ENCODE results near the gene C1QL4.
"Not testable (repeated sequence)": the region's sequence is repeated elsewhere in the genome, so short reads cannot be mapped to it uniquely, and the experiment has no call there.

The C1QL4 gene

DNA sequence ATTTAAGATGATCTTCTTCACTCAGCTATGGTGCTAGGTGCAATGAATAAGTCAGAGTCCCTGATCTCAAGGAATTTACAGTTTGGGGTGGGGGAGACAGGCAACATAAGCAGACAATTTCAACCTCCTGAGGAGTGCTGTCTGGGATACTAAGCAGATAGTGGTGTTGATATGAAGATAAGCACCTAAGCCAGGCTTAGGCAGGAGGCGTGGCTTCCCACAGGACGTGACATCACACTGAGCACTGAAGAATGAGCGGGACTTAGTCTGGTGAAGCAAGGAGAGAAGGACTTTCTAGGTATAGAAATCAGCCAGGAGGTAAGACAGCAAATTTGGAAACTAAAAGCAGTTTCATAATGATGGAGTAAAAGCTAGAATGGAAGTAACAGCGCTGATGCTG lies 35.2 kb downstream of the C1QL4 start:
- DNase-seq (ENCODE audit: low read depth), result no peak

GRCh38 chr12:49298160-49298559 lies 38.8 kb downstream of the C1QL4 start:
- no peak for DNase-seq (ENCODE audit: low read depth)

GRCh38 chr12:49297695-49298060 lies 39.3 kb downstream of the C1QL4 start:
- no peak for DNase-seq (ENCODE audit: low read depth)

GRCh38 chr12:49296836-49297694 lies 39.9 kb downstream of the C1QL4 start:
- DNase-seq (ENCODE audit: low read depth), result no peak

- no peak for DNase-seq (ENCODE audit: low read depth)
Observed at GRCh38 chr12:49296034-49296835, 40.8 kb downstream of the C1QL4 start.

- no peak for DNase-seq (ENCODE audit: low read depth)
Observed at GRCh38 chr12:49295082-49295936, 41.7 kb downstream of the C1QL4 start, which contains the start of gene PRPH. PRPH (plus strand) TSS chr12:49295147; CDS start chr12:49295201, 54 bp downstream.

- DNase-seq (ENCODE audit: low read depth), result no peak
Observed at GRCh38 chr12:49294804-49295081, 42.2 kb downstream of the C1QL4 start.

DNA sequence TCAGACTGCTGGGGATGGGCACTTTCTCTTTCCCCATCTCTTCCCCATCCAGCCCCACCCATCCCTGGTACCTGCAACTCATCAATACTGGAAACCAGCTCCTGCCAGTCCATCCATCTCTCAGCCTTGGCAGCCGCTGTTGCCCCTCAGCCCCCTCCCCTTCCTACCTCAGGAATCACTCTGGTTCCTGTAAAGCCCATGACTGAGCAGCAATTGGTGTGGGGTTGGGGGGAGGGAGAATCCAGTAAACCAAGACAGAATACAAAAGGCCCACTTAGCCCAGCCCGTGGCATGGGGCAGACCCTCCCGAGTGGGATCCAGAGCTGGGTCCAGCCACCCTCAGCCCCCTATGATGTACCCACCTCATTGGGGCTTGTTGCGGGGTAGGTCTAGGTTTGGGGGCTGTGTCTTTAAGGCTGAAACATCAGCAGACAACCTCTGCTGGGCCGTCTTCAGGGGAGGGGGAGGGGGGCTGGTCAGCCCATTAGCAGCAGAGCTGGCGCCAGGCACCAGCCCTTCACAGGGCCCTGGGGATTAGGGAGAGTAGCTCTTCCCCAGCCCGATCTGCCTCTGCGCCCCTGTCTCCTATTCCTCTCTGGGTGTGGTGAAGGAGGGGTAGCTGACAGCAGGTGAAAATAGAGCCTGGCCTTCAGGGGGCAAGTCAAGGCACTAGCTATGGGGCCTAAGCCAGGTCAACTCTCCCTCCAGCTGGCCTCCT lies 42.7 kb downstream of the C1QL4 start:
- DNase-seq (ENCODE audit: low read depth), result no peak

DNA sequence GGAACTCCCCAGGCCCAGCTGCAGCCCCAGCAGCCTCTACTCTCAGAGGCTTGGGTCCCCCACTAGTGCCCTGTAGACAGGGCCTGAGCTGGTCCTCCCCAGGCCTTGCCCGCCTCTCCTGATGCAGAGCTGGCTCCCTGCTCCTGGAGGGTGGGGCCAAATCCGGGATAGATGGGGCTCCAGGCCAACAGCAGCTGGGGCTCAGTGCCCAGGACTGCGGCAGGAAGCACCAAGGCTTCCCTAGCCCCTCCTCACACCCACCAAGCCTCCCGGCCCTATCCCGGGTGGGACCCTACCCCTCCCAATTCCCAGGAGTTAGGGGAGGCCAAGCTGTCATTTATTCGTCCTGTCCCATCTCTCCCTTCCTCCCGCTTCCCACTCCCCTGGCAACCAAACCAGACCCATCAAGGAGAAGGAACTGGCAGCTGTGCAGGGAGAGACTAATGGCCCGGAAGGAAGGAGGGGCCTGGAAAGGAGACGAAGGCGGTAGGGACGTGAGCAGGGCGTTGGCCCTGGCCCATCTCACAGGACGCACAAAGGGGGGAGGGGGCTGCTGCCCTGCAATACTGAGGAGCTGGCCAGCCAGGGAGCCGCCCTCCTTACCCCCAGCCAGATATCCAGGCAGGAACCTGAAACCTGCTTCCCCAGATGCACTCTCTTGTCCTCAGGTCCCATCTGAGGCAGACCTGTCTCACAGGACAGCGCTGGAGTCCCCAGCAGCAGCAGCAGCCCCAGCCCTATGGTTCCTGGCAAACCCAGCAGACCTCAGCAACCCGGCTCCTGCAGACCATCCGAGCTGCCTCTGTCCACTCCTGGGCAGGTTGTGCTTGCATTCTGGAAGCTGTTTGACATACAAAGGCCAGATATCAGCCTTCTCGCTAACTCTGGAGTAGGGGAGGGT lies 43.7 kb downstream of the C1QL4 start:
- DNase-seq (ENCODE audit: low read depth), result peak; percentile 11

- no peak for DNase-seq (ENCODE audit: low read depth)
Observed at GRCh38 chr12:49292729-49293055, 44.3 kb downstream of the C1QL4 start.

- DNase-seq (ENCODE audit: low read depth), result no peak
Observed at GRCh38 chr12:49288922-49289555, 47.9 kb downstream of the C1QL4 start.

GRCh38 chr12:49288412-49288853 lies 48.6 kb downstream of the C1QL4 start:
- peak; percentile 70 for DNase-seq (ENCODE audit: low read depth)

- DNase-seq (ENCODE audit: low read depth), result no peak
Observed at GRCh38 chr12:49287876-49288275, 49.1 kb downstream of the C1QL4 start.

DNA sequence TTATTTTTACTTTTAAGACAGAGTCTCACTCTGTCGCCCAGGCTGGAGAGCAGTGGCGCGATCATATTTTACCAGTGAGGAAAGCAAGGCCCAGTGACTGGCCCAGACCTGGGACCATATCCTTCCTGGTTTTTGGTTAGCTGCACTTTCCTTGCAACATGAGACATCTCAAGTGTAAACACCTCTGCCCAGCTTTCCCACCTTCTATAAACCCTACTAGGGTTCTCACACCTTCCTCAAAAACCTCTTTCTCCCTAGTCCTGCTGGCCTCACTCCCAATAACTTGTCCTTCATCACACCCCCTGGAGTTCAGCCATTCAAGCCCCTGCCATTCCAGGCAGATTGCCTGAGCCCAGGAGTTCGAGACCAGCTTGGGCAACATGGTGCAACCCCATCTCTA lies 52.3 kb downstream of the C1QL4 start:
- no peak for DNase-seq (ENCODE audit: low read depth)

DNA sequence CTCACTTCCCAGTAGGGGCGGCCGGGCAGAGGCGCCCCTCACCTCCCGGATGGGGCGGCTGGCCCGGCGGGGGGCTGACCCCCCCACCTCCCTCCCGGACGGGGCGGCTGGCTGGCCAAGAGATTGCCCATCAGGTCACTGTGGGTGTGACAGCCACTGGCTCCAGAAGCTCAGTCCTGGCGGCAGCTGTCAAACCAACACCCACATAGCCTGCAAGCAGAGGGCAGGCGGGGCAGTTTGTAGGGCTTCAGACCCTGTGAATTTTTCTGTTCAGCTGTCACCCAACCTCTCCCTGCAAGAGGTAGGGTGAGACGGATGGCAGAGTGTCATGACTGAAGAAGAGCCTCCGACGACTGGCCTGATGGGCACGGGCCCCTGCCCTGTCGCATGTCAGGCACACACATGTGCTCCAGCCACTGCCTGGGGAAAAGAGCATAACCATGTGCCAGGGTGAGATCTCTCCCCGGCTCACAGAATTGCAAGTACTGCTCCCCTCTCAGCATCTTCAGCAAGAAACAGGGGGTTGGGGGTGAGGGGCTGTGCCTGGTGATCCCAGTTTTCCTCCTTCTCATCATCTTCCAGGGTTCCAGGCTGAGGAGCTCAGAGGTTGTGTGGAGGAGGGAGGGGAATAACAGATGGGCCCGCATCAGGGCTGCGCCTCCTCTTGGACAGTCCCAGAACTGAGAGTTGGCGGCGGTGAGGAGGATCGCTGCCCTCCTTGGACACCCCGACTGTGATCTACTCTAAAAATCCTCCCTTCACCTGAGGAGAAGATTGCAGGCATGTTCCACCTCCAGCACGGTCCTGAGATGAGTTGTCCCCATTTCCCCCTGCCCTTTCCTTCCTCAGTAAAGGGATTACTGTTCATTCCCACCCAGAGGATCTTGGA lies 53.2 kb downstream of the C1QL4 start:
- no peak for DNase-seq (ENCODE audit: low read depth)

GRCh38 chr12:49282740-49283375 lies 54.1 kb downstream of the C1QL4 start:
- not testable (repeated sequence) for DNase-seq (ENCODE audit: low read depth)
